Fibroblast of gingiva (primary cell): ENCODE measurements around the gene STRN3.

Experiments
- DNase-seq: peaks from one replicate; pipeline ENCODE4 v3.0.0-alpha.2; 2011; ENCODE audit warnings: low read depth

STRN3 gene

DNA sequence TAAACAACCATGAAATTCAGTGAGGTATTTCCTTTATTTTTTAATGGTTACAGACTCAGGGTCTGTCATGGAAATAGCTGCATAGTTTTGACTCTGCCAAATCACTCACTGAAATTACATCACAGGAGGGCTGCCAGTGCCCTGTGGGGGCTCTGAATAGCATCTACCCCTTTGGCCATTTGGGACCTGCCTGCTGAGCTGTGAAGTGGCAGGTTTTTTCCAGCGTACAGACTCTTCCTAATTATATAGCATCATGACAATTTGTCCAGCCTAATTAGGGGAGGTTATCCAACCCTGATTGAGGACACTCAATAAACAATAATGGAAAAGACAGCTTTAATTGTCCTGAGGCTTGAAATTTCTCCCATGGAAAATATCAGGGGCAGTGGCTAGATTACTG, 153.6 kb downstream of the STRN3 start:
- DNase-seq = no peak

DNA sequence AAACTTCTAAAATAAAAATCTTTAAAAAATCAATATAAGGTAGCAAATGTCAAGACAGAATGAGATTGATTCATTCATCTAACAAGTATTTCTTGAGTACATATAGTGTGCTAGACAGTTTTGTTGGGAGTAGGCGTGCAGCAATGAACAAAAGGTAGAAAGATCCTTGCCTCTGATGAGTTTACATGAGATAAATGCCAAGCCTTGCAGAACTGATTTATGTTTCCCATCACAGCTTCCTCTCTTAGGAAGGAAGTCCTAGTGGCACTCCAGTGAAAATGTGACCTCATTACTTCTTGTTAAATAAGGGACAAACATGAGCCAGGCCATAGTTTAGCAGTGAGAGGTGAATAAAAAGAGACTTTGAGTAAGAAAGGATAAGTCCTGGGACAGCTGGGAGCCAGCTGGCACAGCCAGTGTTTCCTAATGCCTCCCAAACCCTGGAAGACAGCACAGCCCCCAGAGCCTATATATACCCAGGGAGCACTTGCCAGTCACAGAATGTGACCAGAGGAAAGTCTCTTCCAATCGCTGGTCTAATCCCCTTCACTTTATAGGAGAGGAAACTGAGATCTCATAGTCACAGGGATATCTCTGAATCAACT, 156.5 kb downstream of the STRN3 start:
- no peak for DNase-seq

DNA sequence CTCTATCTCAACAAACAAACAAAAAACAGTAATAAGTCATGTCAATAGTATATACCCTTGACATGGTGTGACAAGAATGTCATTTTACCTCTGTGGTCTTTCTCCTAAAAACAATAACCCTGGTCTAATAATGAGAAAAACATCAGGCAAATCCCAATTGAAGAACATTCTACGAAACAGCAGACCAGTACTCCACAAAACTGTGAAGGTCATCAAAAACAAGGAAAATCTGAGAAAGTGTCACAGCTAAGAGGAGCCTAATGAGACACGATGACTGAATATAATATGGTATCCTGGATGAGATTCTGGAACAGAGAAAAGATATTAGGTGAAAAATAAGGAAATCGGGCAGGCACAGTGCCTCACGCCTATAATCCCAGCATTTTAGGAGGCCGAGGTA, 157.4 kb downstream of the STRN3 start:
- no peak for DNase-seq

DNA sequence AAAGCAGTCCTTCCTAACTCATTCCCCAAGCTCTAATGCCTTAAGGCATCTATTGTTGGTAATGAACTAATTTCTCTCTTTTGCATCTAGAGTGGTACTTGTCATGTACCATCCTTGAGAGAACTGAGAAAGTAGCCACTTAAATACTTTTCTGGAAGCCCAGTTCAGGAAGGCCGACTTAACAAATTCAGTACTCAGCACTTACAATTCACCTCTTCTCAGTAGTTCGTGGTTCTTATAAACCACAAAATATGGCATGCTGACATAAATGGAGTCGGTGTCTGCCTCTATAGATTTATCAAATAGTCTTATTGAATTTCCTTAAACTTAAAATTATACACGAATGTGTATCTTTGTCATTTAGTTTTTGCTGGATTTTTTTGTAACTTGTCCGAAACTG, 161.2 kb downstream of the STRN3 start:
- no peak for DNase-seq

DNA sequence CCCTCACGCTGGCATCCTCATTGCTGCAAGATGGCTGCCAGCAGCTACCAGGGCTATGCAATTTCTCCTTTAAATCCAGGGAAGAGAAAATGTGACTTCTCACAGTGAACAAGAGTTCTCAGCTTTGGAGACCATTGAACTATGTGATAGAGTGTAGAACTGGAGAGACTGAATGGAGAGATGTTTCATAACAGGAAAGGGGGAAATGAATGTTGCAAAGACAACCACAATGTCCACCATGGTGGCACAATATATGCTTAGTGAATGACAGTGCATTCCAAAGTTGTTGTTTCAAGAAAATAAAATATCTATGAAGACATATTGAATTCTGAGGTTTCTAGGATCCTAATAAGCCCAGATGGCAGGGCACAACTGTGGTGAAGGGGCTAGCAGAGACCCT, 165.0 kb downstream of the STRN3 start:
- DNase-seq = no peak

DNA sequence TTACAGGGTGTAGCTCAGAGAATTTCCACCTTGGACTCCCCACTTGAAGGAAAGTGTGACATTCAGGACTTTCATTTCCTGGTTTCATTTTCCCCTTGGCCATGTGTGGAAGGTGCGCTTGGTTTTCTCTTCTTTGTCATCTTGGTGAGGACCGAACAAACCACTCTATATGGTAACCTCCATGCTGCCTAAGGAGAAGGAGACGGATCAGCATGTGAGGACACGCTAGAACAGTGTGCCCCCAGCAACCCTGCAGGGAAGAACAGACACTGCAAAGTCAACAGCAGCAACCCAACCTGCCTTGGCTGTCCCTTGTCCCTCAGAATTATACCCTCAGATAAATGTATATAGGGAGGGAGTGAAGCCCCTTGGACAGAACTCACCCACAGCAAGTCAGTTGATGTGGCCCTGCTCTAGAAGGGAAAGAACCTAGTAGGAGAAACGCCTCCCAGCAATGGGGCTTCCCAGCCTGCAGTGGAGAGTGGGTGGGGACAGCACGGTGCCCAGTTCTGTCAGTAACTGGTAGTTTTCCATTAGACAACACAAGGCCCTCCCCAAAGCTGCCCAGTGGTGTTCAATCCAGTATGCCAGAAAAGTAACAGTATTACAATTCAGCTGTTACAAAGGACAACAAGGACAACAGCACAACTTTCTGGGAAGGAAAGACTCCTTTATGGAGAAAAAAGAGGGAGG, 170.7 kb downstream of the STRN3 start:
- no peak for DNase-seq

DNA sequence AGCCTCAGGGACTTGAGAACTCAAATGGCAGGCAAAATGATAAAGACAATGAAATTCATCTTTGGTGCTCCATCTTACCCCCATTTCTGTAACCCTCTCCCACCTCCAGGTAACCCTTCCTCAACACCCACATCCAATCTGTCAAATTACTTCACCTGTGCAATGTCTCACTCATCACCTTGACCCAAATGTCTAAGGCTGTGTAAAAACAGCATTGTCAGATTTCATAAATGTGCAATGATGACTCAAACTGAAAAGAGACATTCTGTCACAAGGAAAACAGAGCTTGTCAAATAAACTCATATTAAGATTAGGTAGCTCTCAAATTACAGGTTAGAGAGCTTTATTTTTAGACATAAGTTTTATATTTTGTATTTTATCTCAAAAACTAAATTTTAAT, 171.7 kb downstream of the STRN3 start:
- DNase-seq = no peak

DNA sequence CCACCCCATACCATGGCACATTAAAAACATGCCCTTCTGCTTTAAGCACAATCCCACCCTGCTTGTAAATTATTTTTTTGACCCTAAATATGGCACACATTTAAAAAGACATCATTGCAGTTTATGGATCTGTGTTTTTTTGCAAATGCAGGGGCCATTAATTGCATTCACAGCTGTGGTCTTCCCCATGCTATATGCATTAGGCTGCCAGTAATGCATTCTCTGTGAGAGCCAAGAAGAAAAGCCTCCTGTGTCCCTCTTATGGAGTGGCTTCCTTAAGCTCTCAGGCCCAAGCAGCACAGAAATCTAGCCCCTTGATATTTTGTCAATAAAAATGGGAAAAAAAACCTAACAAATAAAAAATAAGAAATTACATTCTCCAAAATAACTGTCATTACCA, 172.2 kb downstream of the STRN3 start:
- DNase-seq = no peak

DNA sequence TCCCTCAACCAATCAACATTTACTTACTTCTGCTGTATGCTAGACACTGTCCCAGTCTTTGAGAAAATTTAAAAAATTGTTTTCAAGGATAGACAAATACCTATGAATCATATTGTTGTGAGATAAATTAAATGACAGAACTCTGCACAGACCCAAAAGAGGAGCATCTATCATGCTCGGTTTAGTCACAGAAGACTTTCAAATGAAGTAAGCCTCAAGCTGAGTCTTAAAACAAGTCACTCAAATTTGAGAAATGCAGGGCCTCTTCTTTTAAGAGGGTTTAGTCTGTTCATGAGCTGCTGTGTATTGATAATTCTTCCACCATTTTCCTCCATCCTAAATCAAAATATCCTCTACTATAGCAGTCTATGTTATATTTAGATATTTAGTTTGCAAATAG, 176.2 kb downstream of the STRN3 start:
- DNase-seq = no peak

DNA sequence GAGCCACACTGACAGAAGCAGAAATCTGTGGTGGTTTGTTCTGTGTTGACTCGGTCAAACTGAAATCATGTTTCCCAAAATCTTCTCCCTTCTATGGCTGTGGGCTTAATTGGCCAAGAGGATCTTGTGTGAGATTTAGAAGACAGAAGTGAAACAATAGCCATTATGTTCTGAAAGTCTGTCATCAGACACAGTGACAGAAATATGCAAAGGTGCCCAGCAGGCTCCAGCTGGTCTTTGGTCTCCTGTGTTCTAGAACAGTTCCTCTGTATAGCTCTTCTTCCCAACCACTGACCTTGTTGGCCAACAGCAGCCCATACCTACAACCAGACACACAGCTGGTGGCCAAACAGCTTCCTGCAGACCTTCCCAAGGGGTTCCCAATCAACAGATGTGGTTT, 176.8 kb downstream of the STRN3 start:
- DNase-seq = no peak

DNA sequence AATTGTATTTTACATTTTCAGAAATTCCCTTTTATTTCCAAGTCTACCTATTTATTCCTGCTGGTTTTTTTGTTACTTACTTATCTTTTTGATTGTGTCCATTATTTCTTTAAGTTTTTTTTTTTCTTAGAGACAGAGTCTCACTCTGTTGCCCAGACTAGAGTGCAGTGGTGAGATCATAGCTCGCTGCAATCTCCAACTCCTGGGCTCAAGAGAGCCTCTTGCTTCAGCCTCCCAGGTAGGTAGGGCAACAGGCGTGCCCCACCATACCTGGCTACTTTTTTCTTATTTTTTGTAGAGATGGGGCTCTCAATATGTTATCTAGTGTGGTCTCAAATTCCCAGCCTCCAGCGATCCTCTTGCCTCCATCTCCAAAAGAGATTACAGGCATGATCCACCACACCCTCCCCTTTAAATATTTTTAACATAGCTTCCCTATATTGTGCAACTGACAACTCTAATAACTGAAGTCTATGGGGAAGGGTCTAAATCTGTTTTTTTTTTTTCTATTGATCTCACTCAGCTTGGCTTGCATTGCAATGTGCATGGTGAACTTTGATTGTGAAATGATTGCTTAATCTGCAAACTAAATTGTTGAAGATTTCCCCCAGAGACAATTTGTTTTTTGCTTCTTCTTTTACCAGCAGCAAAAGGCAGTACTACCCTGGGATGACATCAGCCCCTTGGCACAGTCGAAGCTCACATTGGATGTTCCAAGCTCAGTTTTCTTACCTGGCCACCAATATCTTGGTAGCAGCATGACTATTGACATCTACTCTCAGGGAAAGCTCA, 177.5 kb downstream of the STRN3 start:
- no peak for DNase-seq
